NOMO-1 (cell line): ENCODE results near the gene ZNF592.
A peak's percentile ranks its signal among the peaks of the same experiment; 100 is the strongest.
"Not testable (repeated sequence)": the region's sequence is repeated elsewhere in the genome, so short reads cannot be mapped to it uniquely, and the experiment has no call there.

Experiments used
- DNase-seq, 2 experiments: peaks; one replicate each; lab custom pipeline; 2025; ENCODE audit not compliant: unreplicated experiment in 2 of 2; lab: John Stamatoyannopoulos, UW

ZNF592 gene, protein sequence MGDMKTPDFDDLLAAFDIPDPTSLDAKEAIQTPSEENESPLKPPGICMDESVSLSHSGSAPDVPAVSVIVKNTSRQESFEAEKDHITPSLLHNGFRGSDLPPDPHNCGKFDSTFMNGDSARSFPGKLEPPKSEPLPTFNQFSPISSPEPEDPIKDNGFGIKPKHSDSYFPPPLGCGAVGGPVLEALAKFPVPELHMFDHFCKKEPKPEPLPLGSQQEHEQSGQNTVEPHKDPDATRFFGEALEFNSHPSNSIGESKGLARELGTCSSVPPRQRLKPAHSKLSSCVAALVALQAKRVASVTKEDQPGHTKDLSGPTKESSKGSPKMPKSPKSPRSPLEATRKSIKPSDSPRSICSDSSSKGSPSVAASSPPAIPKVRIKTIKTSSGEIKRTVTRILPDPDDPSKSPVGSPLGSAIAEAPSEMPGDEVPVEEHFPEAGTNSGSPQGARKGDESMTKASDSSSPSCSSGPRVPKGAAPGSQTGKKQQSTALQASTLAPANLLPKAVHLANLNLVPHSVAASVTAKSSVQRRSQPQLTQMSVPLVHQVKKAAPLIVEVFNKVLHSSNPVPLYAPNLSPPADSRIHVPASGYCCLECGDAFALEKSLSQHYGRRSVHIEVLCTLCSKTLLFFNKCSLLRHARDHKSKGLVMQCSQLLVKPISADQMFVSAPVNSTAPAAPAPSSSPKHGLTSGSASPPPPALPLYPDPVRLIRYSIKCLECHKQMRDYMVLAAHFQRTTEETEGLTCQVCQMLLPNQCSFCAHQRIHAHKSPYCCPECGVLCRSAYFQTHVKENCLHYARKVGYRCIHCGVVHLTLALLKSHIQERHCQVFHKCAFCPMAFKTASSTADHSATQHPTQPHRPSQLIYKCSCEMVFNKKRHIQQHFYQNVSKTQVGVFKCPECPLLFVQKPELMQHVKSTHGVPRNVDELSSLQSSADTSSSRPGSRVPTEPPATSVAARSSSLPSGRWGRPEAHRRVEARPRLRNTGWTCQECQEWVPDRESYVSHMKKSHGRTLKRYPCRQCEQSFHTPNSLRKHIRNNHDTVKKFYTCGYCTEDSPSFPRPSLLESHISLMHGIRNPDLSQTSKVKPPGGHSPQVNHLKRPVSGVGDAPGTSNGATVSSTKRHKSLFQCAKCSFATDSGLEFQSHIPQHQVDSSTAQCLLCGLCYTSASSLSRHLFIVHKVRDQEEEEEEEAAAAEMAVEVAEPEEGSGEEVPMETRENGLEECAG (N-terminal part only)

GRCh38 chr15:84748274-84749110, at the start of gene ZNF592:
TSS of gene ZNF592 (plus strand) at chr15:84748592. CDS start at chr15:84782676, 34,084 bp downstream.
- DNase-seq = peak; percentile 61 to 72

- DNase-seq = no peak
These were observed 48.7 kb upstream of the ZNF592 start for GRCh38 chr15:84699538-84700191.

DNA sequence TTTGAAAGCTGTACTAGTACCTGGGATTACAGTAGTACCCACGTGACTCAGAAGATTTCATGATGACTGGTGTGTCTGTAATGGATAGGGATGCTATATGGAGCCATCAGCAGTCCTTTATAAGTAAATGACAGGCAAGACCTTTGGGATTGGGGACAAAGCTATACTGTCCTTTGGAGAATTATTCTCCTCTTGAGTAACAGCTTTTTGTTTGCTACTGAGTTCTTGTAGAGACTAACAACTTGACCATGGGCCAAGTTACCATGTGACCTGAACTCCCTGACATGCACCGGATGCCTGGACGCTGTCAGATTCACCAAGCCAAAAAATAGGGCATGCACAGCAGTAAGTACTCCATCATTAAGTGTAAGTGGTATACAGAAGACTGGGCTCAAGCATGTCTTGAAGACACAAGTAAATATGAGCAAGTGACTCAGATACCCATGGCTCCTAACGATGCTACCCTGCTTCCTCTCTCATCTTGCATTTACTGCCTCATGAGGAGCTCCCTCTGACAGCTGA, 45.4 kb upstream of the ZNF592 start:
- no peak for DNase-seq

- no peak for DNase-seq
These were observed 44.6 kb upstream of the ZNF592 start for GRCh38 chr15:84703808-84704207.

DNA sequence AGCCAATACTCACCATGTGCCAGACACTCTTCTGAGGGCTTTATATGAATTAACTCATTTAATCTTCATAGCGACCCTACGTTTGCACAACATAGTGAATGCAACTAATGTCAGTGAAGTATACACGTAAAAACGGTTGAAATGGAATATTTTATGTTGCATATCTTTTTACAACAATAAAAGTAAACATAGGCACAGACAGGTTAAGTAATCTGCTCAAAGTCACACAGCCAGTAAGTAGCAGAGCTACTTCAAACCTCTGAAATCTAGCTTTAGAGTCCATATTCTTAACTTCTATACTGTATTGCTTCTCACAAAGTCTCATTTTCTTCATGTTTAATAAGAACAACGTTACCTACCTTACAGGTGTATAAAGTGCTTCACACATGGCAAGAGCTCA, 34.0 kb upstream of the ZNF592 start:
- DNase-seq = no peak

DNA sequence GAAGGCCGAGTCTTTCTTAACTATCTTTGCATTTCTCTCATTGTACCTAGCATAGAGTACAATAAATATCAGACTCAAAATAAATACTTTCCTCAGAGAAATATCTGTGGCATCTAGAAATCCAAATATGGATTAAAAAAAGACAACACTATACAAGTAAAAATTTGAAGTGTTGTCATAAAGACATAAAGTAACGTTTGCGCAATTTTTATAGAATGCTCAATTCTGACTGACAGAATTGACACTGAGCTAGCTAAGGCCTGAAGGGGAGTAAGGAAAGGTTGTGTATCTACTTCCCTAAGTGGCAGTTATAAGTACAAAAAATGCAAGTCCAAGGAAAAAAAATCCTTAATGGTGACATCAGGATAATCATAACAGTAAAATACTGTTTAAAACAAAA, 33.6 kb upstream of the ZNF592 start:
- peak; percentile 24 to 51 for DNase-seq

GRCh38 chr15:84715441-84716035, 32.9 kb upstream of the ZNF592 start:
- peak in 1 of 2 experiments; percentile 22 for DNase-seq

DNA sequence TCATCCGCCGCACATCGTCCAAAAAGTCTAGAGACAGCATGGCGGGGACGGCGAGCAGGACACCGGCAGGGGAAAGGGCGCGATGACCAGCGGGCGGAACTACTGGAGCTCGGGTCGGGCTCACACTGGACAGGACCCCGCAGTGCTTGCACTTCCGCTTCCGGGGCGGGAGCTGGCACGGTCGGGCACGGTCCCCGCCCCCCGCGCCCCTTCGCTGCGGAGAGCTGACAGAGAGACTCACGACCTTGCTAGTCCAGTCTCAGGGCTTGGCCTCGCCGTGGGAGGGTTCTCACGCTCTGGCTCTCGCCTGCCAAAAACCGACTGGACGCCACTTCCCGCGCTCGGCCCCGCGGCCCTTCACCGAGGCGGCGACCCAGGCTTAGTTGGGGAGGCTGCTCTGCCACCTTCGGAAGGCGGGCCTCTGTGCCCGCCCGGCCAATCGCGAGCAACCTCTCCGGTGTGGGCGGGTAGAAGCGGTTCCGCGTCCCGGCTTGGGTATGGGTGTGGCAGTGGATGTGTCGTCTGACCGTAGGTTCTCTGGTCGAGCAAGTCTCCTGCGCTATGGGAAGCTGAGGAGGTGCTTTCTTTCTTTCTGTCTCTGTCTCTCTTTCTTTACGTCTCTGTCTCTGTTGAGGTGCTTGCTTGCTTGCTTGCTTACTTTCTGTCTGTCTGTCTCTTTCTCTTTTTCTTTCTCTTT, 32.2 kb upstream of the ZNF592 start, which contains the start of gene SEC11A:
TSS of gene SEC11A (minus strand) at position 104 of the 697 bp plus-strand sequence. CDS start at position 40, 64 bp downstream.
- peak; percentile 94 to 95 for DNase-seq

DNA sequence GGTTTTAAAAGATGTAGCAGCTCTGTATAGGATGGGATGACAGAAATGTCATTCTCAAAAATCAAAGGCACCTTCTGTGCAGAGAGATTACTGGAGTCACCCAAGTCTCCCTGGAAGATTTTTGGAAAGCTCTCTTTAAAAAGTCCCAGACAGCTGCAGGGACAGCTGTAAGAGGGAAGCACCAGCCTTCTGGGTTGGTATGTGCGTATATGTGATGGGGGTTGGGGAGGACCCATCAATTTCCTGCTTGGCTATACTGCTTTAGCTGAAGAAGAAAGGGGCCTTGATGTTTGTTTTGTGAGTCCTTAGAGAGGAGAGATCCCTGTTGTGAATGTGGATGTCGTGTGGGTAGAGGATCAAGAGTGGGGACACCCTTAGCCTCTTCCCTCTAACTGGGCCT, 27.0 kb upstream of the ZNF592 start:
- DNase-seq = no peak

DNA sequence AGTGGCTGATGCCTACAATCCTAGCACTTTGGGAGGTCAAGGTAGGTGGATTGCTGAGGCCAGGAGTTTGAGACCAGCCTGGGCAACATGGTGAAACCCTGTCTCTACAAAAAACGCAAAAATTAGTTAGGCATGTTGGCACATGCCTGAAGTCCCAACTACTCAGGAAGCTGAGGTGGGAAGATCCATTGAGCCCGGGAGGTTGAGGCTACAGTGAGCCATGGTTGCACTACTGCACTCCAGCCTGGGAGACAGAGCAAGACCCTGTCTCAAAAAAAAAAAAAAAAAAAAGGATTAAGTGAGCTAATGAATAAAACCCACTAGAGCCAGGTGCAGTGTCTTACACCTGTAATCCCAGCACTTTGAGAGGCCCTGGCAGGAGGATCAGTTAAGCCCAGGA, 25.8 kb upstream of the ZNF592 start:
- DNase-seq = no peak

DNA sequence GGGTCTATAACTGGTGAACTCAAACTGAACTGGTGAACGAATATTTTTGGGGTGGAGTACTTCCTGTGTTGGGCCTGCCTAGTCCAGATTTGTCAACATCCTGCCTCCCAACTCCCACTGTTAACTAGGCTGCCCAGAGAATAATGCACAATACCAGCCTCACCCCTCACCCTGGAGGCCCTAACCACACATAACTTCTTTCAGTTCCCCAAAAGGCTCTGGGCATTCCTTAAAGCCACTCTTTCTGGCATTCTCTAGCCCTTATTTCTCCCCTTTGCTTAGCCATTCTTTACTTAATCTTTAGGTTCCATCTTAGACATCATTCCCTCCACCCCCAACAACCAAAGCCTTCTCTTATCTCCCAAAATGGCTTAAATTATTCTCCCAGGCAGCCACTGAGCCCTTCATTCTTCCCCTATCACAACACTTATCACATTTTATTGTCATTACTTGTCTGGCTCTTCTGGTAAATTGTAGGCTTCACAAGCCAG, 23.3 kb upstream of the ZNF592 start:
- peak; percentile 97 to 98 for DNase-seq

- DNase-seq = no peak
These were observed 21.0 kb upstream of the ZNF592 start for GRCh38 chr15:84727429-84727828.

- DNase-seq = no peak
These were observed 16.6 kb upstream of the ZNF592 start for GRCh38 chr15:84731774-84732173.

GRCh38 chr15:84734794-84735479, 13.5 kb upstream of the ZNF592 start:
- peak; percentile 85 to 96 for DNase-seq

DNA sequence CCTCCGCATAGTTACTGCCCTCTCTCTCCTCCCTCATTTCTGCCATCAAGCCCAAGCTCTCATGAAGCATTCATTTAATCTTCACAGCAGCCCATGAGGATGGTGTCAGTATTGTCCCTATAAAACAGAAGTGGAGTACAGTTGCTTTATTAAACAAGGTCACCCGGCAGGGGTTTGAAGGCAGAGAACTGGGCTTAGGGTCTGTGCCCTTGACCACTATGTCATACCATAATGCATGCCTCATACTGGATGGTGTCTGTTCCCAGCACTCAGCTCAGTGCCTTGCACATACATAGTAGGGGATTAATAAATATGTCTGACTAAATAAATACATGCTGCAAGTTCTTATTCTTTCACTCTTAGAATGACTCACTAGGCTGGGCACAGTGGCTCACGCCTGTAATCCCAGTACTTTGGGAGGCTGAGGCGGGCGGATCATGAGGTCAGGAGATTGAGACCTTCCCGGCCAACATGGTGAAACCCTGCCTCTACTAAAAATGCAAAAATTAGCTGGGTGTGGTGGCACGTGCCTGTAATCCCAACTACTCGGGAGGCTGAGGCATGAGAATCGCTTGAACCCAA, 12.8 kb upstream of the ZNF592 start:
- not testable (repeated sequence) for DNase-seq

DNA sequence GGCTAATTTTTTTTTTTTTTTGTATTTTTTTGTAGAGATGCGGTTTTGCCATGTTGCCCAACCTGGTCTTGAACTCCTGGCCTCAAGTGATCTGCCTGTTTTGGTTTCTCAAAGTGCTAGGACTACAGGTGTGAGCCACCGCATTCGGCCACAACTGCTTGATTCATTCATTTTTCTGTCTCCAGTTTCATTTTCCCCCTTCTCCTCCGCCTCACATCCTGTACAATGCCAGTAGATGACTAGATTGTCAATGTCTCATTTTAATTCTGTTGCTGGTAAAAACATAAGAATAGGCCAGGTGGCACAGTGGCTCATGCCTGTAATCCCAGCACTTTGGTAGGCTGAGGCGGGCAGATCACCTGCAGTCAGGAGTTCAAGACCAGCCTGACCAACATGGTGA, 12.0 kb upstream of the ZNF592 start:
- no peak for DNase-seq

DNA sequence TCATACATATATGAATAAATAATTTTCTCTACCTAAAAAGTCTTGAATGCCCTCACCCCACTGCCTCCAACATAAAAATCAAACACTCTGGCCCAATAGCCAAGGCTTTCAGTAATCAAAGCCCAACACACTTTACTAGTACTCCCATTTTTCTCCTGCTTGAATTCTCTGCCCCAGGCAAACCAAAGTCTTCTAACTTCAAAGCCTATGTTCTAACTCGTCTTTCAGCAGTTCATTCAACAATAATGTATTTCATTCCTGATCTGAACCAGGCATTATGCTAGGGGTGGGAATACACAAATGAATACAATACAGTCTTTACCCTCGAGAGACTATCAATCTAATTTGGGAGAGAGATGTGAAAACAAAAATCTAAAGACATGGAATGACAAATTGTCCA, 11.4 kb upstream of the ZNF592 start:
- DNase-seq = no peak
